ENCODE data around the gene URB1.

The URB1 gene

DNA sequence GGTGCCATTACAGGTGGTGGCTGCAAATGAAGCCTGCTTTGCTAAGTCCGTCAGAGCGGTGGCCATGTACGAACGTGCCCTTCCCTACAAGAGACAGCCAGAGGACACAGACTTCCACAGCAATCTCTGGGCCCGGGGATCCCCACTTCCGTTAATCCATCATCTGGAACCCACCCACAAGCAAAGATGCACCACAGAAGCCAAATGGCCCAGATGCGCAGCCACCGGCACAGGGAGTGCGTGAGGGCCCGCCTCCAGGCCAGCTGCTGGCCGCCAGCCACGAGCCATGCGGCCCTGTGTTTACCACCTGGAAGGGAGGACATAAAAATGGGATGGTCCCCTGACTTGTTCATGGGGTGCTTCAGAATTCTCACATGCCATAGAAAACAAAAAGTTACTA, 72.1 kb downstream of the URB1 start:
- TF ChIP-seq, protein P1, sequence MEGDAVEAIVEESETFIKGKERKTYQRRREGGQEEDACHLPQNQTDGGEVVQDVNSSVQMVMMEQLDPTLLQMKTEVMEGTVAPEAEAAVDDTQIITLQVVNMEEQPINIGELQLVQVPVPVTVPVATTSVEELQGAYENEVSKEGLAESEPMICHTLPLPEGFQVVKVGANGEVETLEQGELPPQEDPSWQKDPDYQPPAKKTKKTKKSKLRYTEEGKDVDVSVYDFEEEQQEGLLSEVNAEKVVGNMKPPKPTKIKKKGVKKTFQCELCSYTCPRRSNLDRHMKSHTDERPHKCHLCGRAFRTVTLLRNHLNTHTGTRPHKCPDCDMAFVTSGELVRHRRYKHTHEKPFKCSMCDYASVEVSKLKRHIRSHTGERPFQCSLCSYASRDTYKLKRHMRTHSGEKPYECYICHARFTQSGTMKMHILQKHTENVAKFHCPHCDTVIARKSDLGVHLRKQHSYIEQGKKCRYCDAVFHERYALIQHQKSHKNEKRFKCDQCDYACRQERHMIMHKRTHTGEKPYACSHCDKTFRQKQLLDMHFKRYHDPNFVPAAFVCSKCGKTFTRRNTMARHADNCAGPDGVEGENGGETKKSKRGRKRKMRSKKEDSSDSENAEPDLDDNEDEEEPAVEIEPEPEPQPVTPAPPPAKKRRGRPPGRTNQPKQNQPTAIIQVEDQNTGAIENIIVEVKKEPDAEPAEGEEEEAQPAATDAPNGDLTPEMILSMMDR (IDR thresholded peaks at IDR 0.05), result no peak
- Histone ChIP-seq H3K4me1 (no peaks in the 10 kb centered on the region), H3K27ac (no peak overlapping the region), H2AFZ (no peak overlapping the region), H3K79me2 (no peaks in the 10 kb centered on the region), H3K4me2 (ENCODE audit: low read length) (no peak overlapping the region), H3K36me3 (ENCODE audit: control insufficient read depth, insufficient read depth, low read length) (no peaks in the 10 kb centered on the region), H3K4me3 (ENCODE audit: low read depth, low read length) (no peak overlapping the region), H3K9me3 (ENCODE audit: control insufficient read depth, low read length) (no peaks in the 10 kb centered on the region), H3K9ac (no peak overlapping the region), H3K27me3 (ENCODE audit: control insufficient read depth, insufficient read depth, low read length) (no peaks in the 10 kb centered on the region)

DNA sequence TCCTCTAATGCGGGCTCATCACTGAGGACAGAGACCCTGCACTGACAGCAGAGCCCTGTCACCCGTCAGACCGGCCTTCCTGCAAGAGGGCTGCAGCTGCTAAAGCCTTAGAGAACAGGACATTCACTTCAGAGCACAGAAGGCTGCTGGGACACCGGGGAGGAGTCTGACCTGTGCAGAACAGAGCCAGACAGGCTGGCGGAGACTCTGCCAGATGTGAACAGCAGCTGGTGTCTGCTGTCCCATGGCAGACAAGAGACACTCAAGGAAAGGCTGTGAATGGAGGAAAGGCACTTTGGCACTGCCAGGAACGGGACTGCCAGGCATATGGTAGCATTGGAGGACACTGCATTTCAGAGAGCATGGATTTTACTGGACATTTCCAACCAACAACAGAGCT, 72.8 kb downstream of the URB1 start:
- TF ChIP-seq, protein P1 (IDR thresholded peaks at IDR 0.05), result no peak
- no peaks in the 10 kb centered on the region for H3K36me3 ChIP-seq (ENCODE audit: control insufficient read depth, insufficient read depth, low read length)
- H2AFZ ChIP-seq, result no peak overlapping the region
- no peaks in the 10 kb centered on the region for H3K9me3 ChIP-seq (ENCODE audit: control insufficient read depth, low read length)
- H3K4me3 ChIP-seq (ENCODE audit: low read depth, low read length), result no peak overlapping the region
- no peak overlapping the region for H3K4me2 ChIP-seq (ENCODE audit: low read length)
- H3K27me3 ChIP-seq (ENCODE audit: control insufficient read depth, insufficient read depth, low read length), result no peaks in the 10 kb centered on the region
- H3K4me1 ChIP-seq, result no peaks in the 10 kb centered on the region
- H3K79me2 ChIP-seq, result no peaks in the 10 kb centered on the region
- H3K27ac ChIP-seq, result no peak overlapping the region
- no peak overlapping the region for H3K9ac ChIP-seq

DNA sequence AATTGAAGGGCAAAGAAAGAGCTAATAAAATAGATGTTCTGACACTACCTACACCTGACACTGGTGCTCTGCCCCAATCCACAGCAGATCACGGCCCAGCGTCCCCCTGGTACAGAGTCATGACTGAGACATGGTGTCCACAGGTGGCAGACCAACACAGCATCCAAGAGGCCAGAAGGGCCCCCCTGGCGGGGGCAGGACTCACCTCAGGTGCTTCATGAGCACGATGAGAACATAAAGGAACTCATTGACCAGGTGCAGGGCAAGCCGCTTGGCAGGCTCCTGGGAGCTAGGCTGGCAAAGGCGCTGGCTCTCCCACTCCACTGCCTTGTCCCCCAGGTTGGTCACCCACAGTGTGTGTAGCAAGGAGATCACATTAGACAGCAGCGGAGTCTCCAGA, 73.8 kb downstream of the URB1 start:
- Histone ChIP-seq H3K9ac (no peak overlapping the region), H3K9me3 (ENCODE audit: control insufficient read depth, low read length) (no peaks in the 10 kb centered on the region), H2AFZ (no peak overlapping the region), H3K27ac (no peak overlapping the region), H3K27me3 (ENCODE audit: control insufficient read depth, insufficient read depth, low read length) (no peaks in the 10 kb centered on the region), H3K4me3 (ENCODE audit: low read depth, low read length) (no peak overlapping the region), H3K36me3 (ENCODE audit: control insufficient read depth, insufficient read depth, low read length) (no peaks in the 10 kb centered on the region), H3K79me2 (no peaks in the 10 kb centered on the region), H3K4me2 (ENCODE audit: low read length) (no peak overlapping the region), H3K4me1 (no peaks in the 10 kb centered on the region)
- TF ChIP-seq, protein P1 (IDR thresholded peaks at IDR 0.05), result no peak

DNA sequence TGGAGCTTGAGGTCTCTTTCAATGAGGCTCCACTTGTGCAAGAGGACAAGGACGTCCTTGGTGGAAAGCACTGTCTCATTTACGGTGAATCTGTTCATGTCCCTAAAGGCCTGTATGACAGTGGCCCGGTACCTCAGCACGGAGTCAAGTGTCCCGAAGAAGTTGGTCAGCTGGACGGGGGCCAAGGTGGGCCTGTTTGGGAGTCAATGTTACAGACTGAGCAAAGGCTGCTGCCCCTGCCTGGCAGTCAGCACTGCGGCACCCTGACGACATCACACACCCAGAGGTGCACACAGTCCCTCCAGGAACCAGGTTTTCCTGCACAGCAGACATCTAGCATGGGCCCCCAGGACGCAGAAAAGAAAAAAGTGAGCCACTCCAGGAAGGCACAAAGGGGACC, 75.1 kb downstream of the URB1 start:
- no peaks in the 10 kb centered on the region for H3K36me3 ChIP-seq (ENCODE audit: control insufficient read depth, insufficient read depth, low read length)
- no peaks in the 10 kb centered on the region for H3K27me3 ChIP-seq (ENCODE audit: control insufficient read depth, insufficient read depth, low read length)
- H3K9me3 ChIP-seq (ENCODE audit: control insufficient read depth, low read length), result no peaks in the 10 kb centered on the region
- TF ChIP-seq, protein P1 (IDR thresholded peaks at IDR 0.05), result no peak
- H3K27ac ChIP-seq, result no peak overlapping the region
- H3K4me2 ChIP-seq (ENCODE audit: low read length), result no peak overlapping the region
- H3K79me2 ChIP-seq, result no peaks in the 10 kb centered on the region
- H3K9ac ChIP-seq, result no peak overlapping the region
- no peak overlapping the region for H2AFZ ChIP-seq
- H3K4me3 ChIP-seq (ENCODE audit: low read depth, low read length), result no peak overlapping the region
- H3K4me1 ChIP-seq, result no peaks in the 10 kb centered on the region

DNA sequence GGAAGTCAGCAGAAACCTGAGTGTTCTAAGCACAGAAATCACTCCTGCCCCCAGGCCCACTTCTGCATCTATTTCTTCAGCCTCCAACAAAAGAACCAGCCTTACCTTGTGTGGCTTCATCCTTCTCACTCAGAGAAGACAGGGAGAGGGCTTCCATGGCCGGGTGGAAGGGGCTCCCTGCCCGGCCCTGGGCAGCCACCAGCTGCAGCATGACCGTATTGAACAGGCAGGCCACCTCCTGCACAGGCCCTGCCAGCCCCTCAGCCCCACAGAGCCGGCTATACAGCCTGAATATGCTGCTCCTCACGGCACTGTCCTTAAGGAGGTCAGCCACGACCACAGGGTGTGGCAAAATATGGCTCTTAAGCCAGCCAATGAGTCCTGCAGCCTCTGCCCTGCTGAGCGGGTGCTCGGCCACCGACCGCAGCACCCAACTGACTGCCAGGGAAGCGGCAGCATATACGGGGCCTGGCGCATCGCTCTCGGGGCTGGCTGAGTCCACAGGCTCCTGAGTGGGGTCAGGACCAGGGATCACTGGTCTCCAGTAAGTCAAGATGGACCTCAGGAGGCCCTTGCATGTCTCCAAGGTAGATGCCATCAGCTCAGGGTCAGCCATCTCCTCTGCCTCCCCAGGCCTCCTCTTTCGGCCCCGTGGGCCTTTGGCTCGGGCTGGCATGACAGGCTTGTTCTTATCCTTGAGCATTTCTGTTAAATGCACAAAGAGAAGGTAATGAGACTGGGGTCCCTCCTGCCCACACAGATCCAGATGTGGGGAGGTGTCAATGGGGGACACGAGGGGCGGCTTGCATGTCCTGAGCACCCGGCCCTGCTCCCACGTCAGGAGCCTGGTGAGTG, 76.2 kb downstream of the URB1 start:
- Histone ChIP-seq H3K9ac (no peak overlapping the region), H3K27ac (no peak overlapping the region), H3K4me2 (ENCODE audit: low read length) (no peak overlapping the region), H3K79me2 (no peaks in the 10 kb centered on the region), H3K36me3 (ENCODE audit: control insufficient read depth, insufficient read depth, low read length) (no peaks in the 10 kb centered on the region), H3K4me1 (no peaks in the 10 kb centered on the region), H3K9me3 (ENCODE audit: control insufficient read depth, low read length) (no peaks in the 10 kb centered on the region), H3K4me3 (ENCODE audit: low read depth, low read length) (no peak overlapping the region), H2AFZ (no peak overlapping the region), H3K27me3 (ENCODE audit: control insufficient read depth, insufficient read depth, low read length) (no peaks in the 10 kb centered on the region)
- TF ChIP-seq, protein P1 (IDR thresholded peaks at IDR 0.05), result no peak

Measured in parathyroid adenoma (tissue), 2 donors.